Right hindlimb (tissue), 1 donor: ENCODE measurements around the gene AADAT.

ENCODE experiments used
- DNase-seq: peaks from one replicate; pipeline ENCODE4 v3.0.0-alpha.2; 2018

The AADAT gene

GRCh38 chr4:170026253-170027021 lies 63.3 kb downstream of the AADAT start, which contains the start of gene MFAP3L:
Gene MFAP3L, minus strand, starts transcription at chr4:170026395. Its CDS starts 20,518 bp downstream, at chr4:170005877.
- DNase-seq: peak; percentile 92

DNA sequence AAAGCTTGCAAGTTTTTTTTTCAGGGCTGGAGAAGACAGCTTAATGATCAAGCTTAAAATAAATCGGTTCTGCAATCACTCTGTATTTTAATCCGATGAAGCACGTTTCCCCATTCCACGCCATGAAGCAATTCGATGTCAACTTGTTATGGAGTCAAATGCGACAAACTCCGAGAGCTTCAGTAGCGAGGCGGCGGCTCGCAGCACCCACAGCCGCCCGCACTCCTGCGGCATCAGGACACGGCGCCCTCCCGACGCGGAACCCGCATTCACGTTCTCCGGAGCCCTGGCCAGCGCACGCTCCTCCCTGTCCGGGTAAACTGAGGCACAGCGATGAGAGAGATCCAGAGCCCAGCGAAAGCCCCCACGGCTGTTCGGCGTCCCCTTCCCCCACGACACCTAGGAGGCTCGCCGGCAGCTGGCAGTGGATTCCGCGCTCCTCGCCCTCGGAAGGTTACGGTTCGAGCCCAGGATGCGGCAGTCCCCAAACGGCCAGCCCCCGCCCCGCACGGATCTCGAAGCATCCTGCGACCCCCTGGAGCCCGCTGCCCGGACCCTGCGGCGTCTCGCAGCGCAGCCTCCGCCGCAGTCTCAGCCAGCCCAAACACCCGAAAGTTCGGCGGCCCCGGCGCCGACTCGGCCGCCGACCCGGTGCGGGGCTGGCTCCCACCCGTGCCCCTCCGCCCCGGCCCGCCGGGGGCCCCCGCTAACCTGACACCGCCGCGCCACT lies 64.1 kb downstream of the AADAT start:
- peak; percentile 27 for DNase-seq

GRCh38 chr4:170022211-170022610 lies 67.5 kb downstream of the AADAT start:
- DNase-seq: no peak

DNA sequence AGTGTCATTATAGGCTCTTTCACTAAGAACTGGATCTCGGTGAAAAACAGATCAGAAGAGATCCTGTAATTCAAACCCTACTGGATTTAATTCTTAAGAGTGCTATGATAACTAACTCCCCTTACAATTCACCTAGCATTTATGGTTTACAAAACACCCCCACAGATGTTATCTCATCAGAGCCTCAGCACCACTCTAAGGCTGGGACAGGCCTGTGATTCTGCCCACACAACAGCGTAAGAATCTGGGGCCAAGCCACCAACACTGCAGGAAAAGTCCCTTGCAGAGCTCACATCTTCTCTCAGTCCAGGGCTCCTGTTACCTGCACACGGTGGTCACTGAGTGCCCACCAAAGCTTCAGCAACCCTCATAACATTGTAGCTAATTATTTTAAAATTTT lies 72.5 kb downstream of the AADAT start:
- DNase-seq: no peak

GRCh38 chr4:170015285-170015684 lies 74.5 kb downstream of the AADAT start:
- no peak for DNase-seq

GRCh38 chr4:170014359-170015011 lies 75.3 kb downstream of the AADAT start:
- no peak for DNase-seq

DNA sequence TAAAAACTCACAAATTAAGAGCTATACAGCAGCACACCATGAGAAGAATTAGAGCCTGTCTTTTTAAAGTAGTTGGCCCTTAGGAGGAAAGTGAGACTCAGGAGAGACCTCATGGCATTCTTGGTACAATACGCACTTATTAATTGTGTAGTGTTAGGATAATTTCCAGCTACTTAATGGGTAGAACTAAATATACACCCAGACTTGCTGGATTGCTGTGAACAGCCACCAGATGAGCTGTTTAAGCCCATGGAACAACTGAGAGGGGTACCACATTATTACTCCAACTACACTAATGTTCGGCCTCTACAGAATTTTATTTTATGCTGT lies 77.2 kb downstream of the AADAT start:
- no peak for DNase-seq

GRCh38 chr4:170011921-170012628 lies 77.7 kb downstream of the AADAT start:
- DNase-seq: no peak
